G401 (cell line): ENCODE measurements around the gene NT5C2. TPM values are rescaled to one million over a fixed set of nuclear protein-coding genes. Genes with fewer than 3 reads are reported as not detected.
"Not testable (repeated sequence)": the region's sequence is repeated elsewhere in the genome, so short reads cannot be mapped to it uniquely, and the experiment has no call there.

Source experiments
- DNase-seq: peaks from one replicate; pipeline ENCODE4 v3.0.0-alpha.2; 2015; ENCODE audit warnings: low spot score
- in situ Hi-C: cut with HindIII; loops from 2 replicates; pipeline ENCODE4 v1.10.0; 2016; ENCODE audit warnings: low sequenced_read_pairs, mixed read lengths
- total RNA-seq: library from RNA; depleted of rRNA; stranded (reverse); fragments of >200 nt; shearing (Covaris generic); gene quantifications from 2 replicates; pipeline ENCODE4 v1.2.3, GENCODE V29; 2014

The NT5C2 gene
- total RNA-seq, 1 experiment from 2014 or later: 121 TPM

DNA sequence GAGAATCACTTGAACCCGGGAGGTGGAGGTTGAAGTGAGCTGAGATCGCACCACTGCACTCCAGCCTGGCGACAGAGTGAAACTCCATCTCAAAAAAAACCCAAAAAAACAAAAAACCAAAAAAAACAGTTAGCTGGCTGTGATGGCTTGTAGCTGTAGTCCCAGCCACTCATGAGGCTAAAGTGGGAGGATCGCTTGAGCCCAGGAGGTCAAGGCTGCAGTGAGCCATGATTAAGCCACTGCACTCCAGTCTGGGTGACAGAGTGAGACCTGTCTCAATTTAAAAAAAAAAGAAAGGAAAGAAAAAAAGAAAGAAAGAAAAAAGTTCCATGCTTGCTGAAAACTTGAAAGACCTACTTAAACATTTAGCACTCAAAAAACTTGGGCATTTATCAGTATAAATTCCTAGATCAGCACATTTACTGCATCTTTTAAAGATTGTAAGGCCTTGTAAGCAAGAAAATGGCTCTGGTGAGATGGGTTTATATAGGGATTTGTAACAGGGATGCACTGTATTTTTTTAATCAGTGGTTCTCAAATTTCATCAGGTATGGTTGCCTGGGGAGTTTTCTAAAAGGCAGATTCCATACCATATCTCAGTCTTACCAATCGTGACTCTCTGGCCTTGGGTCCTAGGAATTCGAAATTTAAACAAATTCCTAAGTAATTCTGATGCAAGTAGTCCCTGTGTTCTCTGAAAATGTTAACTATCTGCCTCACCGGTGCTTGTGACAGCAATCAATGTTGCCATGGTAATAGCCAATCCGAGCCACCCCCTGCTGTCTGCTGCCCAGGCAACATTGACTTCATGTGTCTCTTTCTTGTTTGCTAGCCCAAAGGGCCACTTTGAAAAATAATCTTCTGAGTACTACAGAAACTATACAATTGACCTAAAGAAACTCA is 11.5 kb upstream of the NT5C2 start:
- in situ Hi-C loops: no loop called here

DNA sequence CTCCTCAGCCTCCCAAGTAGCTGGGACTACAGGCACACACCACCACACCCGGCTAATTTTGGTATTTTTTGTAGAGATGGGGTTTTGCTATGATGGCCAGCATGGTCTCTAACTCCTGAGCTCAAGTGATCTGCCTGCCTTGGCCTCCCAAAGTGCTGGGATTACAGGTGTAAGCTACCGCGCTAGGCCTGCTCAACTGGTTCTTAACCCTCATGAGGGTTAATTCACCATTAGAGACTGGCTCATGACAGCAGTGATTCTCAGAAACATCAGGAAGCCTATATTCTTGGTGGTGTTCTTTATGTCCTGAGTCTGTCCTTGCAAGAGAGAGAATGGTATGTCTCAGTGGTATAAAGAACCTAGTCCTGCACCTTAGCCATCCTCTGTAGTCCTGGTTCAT is 10.4 kb upstream of the NT5C2 start:
- no peak for DNase-seq
- in situ Hi-C loops: no loop called here

More for the DNA sequence above, 11.5 kb upstream of the NT5C2 start:
- DNase-seq: peak; percentile 46

DNA sequence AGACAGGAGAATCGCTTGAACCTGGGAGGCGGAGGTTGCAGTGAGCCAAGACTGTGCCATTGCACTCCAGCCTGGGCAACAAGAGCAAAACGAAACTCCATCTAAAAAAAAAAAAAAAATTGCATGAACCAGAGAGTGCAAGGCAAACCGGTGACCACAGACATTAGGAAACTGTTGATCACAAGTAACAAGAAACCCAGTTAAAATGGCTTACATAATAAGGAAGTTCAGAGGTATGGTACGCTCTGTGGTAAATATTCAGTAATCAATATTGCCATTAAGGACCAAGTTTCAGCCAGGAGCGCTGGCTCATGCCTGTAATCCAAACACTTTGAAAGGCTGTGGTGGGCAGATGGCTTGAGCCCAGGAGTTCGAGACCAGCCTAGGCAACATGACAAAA is 9.2 kb upstream of the NT5C2 start:
- in situ Hi-C loops: no loop called here
- DNase-seq: no peak

DNA sequence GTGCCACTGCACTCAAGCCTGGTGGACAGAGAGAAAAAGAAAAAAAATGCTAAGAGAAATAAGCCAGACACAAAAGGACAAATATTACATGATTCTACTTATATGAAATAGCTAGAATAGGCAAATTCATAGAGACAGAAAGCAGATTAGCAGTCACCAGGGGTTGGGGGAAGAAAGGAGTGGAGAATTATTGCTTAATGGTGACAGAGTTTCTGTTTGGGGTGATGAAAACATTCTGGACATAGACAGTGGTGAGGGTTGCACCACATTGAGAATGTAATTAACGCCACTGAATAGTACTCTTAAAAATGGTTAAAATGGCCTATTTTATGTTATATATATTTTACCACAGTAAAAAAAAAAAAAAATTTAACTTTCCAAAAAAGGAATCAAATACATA is 6.4 kb upstream of the NT5C2 start:
- no peak for DNase-seq
- in situ Hi-C loops: no loop called here

DNA sequence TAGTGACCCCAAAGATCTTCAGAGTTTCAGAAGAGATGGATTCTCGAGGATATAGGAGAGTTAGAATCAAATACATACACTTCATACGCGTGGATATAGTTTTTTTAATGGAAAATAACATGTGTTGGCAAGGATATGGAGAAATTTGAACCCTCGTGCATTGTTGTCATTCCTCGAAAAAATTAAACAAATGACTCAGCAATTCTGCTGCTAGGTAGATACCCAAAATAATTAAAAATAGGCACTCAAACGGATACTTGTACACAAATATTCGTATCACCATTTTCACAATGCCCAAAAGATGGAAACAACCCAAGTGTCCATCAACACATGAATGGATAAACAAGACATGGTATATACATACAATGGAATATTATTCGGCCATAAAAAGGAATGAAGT is 5.6 kb upstream of the NT5C2 start:
- in situ Hi-C loops: no loop called here
- no peak for DNase-seq

DNA sequence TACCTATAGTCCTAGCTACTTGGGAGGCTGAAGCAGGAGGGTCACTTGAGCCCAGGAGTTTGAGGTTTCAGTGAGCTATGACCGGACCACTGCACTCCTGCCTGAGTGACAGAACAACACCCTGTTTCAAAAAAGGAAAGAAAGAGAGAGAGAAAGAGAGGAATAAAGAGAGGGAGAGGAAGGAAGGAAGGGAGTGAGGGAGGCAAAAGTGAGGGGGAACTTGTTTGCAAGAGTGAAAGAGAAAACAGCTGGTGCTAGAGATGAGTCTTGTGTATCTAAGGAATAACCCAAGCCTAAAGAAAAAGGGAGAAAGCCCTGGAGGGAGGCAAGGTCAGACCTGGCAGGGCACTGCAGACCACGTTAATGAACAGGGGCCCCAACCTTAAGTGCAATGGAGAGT is 4.8 kb upstream of the NT5C2 start:
- DNase-seq: no peak
- in situ Hi-C loops: no loop called here

DNA sequence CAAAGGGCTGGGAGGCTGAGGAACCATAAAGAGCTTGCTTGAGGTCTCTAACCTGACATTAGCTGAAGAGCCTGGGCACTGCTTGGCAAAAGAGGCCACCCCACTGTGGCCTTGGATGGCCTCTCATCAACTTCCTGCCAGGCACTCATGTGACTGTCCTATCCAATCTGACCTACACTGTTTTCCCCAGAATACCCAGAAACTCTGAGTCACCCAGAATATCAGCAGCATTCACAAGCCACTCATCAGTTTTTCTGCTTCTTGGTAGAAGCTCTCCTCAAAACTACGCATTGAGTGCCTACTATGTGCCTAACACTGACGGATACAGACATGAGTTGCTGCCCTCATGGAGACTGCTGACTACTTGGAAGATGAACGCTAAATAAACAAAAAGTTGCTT is 4.1 kb upstream of the NT5C2 start:
- in situ Hi-C loops: no loop called here
- DNase-seq: peak; percentile 68

DNA sequence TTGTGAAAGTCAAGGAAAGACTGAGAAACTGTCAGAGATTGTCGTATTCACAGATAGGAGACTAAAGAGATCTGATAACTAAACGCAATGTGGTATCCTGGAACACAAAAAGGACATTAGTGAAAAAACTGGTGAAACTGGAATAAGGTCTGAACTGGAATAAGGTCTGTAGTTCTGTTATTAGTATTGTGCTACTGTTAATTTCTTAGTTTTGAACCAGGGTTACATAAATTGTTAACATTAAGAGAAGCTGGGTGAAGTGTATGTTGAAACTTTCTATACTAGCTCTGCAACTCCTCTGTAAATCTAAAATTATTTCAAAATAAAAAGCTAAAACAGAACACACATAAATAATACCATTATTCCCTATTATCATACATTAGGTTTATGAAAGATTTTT is 3.4 kb upstream of the NT5C2 start:
- DNase-seq: no peak
- in situ Hi-C loops: no loop called here

DNA sequence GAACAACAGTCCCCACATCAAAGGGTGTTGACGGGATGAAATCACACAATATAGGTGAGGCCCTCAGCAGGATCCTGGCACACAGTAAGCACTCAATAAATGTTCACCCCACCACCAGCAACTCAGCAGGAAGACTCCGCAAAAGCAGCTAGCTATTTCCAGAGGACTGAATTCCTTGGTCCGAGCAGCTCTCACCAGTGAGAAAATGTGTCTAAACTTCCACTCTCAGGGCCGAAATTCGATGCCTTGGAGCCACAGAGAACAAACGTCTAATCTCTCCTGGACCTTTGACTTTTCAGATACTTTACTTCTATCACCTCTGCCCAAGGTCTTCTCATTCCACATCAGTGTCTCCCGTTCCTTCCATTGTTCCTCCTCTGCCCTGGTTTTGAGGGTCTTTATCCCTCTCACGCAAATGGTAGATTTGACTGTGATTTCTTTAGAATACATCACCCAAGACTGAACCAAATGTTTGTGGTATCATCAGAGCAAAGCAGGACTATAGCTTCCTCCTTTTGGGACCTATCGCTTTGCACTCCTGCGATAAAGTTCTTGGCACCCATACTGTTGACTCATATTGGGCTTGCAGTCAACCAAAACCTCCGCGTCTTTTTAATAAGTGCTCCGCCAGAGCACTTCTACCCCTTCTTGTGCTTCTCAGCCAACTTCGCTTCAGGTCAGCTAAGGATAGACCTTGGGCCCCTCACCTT is 903 bp upstream of the NT5C2 start:
- DNase-seq: peak; percentile 40
- in situ Hi-C loops: no loop called here

DNA sequence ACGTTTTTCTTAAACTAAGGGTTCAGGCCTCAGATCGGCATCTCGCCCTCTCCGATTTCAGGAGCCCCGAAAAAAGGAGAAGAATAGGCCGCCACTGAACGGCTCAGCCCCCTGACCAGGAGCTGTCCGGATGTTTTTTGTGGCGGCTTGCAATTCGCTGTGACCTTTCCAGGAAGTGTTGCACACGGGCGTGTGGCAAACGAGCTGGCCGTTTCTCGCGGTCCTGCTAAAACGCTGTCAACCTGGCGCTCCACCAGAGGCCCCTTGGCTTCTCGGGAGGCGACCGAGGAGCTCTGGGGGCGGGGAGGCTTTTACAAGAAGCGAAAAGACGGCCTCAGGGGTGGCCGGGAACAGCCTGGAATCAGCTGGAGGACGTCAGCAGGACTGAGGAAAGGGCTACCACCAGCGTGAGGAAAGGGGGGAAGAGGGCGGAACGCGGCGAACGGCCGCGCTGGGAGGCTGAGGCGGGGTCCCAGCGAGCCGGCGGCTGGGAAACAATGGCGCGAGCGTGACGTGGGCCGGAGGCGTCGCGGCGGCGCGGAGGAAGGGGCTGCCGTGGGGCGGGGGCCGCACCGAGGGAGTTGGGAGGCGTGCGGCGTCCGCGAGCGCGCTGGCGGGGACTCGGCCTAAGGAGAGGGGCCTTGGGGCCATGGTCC is 493 bp downstream of the NT5C2 start:
- peak; percentile 75 for DNase-seq

DNA sequence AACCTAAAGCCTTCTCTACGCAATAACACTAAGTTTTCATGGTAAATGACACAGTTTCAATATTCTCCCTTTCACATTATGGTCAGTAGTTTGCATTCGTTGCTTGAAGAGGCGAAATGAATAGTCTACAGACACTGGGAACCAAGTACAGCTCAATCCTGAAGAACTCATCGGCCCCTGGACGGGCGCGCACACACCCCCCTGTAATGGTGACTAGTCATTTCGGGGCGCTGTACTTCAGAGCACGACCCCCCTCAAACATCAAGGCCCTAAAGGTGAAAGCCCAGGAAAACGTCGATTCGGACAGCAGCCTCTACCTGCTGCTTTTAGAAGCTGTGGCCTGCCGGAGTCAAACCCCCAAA is 1.0 kb downstream of the NT5C2 start:
- peak; percentile 41 for DNase-seq
- in situ Hi-C loops: no loop called here

More for the DNA sequence above, 493 bp downstream of the NT5C2 start:
- in situ Hi-C loops: no loop called here

DNA sequence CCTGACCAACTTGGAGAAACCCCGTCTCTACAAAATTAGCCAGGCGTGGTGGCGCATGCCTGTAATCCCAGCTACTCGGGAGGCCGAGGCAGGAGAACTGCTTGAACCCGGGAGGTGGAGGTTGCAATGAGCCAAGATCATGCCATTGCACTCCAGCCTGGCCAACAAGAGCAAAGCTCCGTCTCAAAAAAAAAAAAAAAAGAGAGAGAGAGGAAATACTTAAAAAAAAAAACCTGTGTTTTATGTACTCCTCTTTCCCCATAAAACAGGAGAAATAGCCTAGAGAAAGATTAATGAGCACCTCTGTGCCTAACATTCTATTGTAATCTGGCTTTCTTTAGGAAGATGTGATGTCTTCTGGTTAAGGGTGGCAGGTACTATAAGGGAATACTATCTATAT is 1.9 kb downstream of the NT5C2 start:
- in situ Hi-C loops, DNase-seq: not testable (repeated sequence)

DNA sequence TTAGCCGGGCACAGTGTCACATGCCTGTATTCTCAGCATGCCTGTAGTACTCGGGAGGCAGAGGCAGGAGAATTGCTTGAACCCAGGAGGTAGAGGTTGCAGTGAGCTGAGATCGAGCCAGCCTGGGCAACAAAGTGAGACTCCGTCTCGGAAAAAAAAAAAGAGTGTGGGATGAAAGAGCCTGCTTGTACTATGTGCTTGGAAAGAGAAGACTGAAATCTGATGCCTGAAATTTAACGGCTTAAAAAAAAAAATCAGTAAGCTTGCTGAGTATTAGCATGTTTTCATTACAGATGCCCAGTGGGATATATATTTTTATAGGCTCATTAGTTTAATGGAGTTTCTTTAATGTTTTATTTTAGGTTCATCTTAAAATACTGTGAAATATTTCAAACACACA is 4.2 kb downstream of the NT5C2 start:
- in situ Hi-C loops: no loop called here
- DNase-seq: no peak

DNA sequence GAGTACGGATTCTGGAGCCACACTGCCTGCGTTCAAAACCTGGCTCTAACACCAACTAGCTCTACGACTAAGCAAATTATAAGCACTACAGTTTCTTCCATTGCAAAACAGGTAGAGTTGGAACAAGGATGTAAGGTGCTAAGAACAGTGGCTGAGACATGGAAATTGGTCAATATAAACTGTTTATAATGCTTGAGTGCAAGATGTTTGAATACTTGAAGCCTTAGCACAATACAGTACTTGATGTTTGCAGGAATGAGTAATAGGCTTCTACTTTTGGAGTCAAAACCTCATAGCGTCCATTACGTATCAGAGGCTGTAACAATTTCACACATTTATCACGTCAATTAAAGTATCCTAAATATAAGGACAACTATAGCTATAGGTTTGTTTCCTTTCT is 6.9 kb downstream of the NT5C2 start:
- in situ Hi-C loops: no loop called here
- no peak for DNase-seq

DNA sequence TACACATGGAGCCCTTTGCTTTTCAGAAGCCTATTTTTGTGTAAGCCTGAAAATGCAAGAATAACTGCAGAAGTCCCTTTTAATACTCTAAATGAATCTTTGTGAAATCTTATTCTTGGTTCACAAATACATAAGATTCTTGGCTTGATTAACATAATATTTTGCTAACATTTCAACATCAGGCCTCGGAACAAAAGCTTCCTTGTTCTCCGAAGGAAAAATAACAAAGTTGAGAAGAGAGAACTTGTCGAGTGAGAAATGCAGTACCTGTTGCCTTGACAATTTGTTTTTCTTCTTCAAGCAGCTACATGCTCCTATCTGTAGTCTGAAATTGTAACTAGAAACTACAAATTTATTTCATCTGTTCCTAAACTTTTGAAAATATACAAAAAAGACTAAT is 8.5 kb downstream of the NT5C2 start:
- DNase-seq: no peak
- in situ Hi-C loops: no loop called here

DNA sequence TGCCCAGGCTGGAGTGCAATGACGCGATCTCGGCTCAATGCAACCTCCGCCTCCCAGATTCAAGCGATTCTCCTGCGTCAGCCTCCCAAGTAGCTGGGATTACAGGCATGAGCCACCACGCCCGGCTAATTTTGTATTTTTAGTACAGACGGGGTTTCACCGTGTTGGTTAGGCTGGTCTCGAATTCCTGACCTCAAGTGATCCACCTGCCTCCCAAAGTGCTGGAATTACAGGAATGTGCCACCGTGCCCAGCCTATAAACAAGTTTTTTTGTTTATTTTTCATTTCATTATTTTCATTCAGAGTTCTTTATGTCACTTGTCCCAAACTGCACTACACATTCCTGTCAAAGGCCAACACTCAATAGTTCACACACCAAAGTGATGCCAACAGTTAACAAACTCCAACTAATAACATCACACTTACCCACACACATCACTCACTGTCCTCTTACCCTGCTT is 9.1 kb downstream of the NT5C2 start:
- in situ Hi-C loops: not testable (repeated sequence)

DNA sequence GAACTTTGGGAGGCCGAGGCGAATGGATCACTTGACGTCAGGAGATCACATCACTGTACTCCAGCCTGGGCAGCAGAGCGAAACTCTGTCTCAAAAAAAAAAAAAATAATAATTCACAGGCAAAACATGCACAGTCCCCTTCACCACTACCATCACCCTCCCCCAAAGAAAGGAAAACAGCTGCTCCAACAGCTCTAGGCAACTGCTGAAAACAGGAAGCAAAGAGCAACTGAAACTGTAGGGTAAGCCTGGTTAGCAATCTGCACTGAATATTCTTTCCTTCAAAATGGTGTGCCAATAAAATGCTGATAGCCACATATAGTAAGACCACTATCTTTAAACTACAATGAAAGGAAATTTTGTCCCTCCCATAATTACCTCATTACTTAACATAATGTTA is 11.8 kb downstream of the NT5C2 start:
- DNase-seq: no peak
- in situ Hi-C loops: no loop called here

More for the DNA sequence above, 9.1 kb downstream of the NT5C2 start:
- not testable (repeated sequence) for DNase-seq

DNA sequence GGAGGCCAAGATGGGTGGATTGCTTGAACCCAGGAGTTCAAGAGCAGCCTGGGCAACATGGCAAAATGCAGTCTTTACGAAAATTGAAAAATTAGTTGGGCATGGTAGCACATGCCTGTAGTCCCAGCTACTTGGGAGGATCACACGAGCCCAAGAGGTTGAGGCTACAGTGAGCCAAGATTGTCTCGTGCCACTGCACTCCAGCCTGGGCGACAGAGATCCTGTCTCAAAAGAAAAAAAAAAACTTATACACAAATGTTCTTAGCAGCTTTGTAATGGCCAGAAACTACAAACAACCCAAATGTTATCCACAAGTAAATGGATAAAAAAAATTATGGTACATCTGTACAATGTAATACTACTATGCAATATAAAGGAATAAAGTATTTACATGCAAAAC is 12.6 kb downstream of the NT5C2 start:
- no peak for DNase-seq
- in situ Hi-C loops: no loop called here

DNA sequence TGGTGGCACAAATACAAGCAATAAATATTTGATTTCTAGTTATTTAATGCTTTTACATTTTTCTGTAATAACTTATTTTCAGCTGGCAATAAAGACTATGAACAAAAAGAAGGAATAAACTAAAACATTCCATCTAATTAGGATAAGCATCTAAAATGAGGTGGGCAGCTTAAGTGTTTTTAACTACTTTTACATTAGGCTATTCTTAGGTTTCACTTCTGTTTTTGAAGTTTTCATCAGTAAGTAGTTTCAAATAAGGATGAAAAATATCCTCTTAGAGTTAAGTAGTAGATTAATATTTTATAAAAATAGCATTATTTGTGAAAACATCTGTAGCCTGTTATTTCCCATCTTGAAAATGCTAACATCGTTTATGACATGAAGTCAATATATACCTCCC is 15.9 kb downstream of the NT5C2 start:
- no peak for DNase-seq
- in situ Hi-C loops: no loop called here
